GM11168 (cell line): Measurements from ENCODE around the gene RPLP2.

Experiments used
- in situ Hi-C: fragments of 300-500 bp; cut with MboI; formaldehyde crosslinking; loops from one replicate; pipeline ENCODE4 v1.12.0; 2022; ENCODE audit warnings: low sequenced_read_pairs; ENCODE audit not compliant: unreplicated experiment

RPLP2 gene

DNA sequence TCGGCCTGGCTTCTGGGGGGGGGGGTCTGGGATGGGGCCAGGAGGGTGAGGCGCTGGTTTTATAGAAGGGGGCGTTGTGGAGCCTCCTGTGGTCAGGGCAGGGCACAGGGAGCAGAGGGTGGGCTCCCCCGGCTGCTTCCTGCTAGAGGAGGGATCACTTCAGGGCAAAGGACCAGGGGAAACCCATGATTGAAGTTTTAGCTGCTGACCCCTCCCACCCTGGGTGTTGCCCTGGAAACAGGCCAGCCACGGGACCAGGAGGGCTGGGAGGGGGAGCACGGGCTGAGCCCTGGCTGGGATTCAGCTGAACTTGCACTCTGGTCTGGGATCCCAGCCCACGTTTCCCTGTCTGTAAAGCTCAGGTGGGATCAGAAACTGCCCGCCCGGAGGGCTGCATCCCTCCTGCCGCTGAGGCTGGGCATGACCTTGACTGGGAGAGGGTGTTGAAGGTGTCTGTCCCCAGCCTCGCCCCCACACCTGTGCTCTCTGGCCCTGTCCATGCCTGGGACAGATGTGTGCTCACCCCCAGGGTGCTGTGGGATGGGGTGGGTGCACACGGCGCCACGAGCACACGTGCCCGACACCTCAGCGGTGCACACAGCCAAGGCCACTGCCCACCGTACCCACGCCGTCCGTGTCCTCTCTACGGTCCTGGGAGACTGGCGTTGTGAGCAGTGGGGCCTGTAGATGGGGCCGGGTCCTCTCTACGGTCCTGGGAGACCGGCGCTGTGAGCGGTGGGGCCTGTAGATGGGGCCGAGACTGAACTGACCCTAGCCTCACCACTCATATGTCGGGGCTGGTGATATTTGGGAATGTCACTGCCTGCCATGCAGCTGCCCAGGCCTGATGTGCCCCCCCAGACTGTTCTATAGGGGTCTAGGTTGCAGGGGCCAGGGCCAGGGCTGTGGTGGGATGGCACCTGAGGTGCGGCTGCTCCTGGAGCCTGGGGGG lies 35.2 kb downstream of the RPLP2 start:
- in situ Hi-C loops, result loop anchor here (10.0 kb wide), 1 partner anchor 210 kb away; no protein-coding TSS in a partner anchor

DNA sequence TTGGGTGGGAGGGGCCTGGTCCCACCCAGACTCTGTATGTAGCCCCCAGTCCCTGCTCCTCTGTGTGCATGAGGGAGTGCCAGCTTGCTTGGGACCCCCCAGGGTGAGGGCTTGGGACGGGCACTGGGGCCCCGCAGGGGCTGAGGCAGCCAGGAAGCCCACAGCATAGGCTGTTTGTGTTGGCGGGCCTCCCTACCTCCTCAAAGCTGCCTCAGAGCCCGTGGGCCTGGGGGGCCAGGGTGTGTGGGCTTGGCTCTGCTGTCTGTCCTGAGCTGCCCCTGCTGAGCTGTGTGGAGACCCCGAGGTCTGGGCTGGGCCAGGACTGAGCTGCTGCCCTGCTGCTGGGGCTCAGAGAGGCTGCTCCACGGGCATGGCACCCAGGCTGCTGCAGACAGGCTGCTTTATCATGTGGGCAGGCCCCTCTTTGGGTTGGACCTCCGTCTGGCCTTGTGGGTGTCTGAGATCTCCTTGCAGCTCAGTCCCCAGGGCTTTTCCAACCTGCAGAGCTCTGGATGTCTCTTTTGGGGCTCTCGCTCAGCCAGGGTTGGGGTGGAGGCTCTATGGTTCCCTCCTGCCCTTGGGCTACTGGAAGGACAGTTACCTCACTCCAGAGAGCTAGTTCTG lies 36.2 kb downstream of the RPLP2 start:
- in situ Hi-C loops, result loop anchor here (10.0 kb wide), 1 partner anchor 209 kb away; no protein-coding TSS in a partner anchor

DNA sequence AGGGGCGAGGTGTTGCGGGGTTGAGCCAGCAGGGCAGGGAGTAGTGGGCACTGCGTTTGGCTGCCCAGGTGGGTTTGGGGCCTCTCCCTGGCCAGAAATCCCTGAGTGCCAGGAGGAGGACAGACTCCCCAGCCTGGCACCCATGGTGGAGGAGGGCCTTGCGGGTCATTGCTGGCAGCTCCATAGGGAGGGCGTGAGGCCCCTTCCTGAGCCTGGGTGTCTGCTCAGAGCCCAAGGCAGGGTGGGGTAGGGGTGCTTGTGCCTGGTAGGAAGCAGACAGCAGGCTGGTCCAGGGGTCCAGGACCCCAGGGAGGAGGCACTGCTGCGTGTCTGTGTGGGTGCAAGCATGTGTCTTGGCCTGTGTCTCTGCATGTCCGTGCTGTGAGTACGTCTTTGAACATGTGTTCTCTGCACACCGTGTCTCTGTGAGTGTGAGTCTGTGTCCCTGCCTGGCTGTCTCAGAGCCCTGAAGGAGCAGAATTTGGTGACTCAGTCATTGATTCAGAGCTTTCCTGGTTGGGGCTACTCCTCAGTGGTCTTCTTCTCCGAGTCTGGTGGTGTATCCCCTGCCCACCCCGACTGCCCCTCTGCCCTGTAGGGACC lies 36.8 kb downstream of the RPLP2 start:
- in situ Hi-C loops, result loop anchor here (10.0 kb wide), 1 partner anchor 208 kb away; no protein-coding TSS in a partner anchor

DNA sequence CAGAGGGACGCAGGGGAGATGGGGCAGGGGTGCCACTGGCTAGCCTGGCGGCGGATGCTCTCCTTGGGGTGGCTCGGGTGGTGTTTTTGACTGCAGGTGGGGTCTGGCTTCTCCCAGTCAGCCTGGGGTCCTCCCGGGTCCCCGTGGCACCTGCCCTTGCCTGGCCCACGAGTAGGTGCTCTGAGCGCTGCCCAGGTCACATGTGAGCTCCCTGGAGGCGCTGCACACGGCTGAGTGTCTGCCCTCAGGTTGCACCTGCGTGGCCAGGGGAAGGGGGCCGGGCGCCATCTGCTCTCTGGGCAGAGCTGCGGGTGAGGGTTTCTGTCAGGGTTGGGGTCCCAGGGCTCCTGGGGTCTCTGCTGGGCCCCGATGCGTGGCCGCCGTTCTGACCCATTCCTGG lies 38.1 kb downstream of the RPLP2 start:
- in situ Hi-C loops, result loop anchor here (10.0 kb wide), 1 partner anchor 207 kb away; no protein-coding TSS in a partner anchor

DNA sequence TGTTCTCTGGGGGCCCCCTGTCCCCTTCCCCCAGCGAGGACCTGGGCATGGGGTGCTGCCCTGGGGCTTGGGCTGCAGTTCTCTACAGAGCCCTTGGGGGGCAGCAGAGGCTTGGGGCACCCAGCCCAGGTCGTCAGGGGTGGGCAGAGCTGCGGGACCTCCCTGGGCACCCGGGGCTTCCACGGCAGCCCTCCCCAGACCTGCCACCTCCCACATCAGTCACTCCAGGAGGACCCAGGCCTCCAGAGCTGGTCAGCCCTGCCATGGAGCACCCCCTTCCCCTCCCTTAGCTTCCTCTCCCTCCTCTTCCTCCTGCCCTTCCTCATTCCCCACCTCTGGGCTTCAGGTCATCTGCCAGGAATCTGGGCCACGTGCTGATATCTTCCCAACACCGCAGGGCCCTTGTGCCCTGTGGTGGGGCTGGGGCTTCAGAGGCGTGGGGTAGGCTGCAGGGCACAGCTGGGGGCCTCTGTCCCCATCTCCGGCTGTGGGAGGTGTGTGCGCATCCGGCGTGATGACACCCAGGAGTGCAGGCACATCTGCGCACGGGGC lies 38.7 kb downstream of the RPLP2 start:
- in situ Hi-C loops, result loop anchor here (10.0 kb wide), 1 partner anchor 206 kb away; no protein-coding TSS in a partner anchor

DNA sequence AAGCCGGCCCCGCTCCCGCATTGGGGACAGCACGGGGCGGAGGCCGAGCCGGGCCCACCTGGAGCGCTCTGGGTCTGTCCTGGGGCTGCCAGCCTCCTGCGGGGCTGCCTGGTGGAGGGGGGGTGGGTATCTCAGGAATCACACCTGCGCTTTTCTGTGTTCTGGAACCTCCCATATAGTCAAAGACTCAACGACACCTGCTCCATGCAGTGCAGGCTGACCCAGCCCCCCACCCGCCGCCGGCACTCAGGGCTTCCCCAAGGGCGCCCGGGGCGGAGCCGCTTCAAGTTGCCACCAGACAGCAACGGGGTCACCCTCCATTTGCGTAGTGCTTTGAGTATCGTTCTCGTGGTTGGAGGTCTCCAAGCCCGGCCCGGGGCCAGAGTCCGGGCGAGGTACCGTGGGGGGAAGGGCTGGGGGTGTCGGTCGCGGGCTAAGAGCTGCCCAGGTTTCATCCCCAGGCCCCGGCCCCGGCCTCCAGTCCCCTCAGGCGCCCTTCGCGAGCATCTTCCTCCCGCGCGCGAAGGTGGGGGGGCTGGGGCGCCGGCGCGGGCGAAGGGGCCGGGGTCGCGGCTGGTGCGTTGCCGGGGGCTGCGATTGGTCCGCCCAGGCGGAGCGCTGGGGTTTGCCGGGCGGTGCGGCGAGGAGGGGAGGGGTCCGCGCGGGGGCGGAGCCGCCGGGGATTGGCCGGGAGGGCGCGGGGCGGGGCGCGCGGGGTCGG lies 39.5 kb downstream of the RPLP2 start:
- in situ Hi-C loops, result loop anchor here (10.0 kb wide), 1 partner anchor 206 kb away; no protein-coding TSS in a partner anchor

DNA sequence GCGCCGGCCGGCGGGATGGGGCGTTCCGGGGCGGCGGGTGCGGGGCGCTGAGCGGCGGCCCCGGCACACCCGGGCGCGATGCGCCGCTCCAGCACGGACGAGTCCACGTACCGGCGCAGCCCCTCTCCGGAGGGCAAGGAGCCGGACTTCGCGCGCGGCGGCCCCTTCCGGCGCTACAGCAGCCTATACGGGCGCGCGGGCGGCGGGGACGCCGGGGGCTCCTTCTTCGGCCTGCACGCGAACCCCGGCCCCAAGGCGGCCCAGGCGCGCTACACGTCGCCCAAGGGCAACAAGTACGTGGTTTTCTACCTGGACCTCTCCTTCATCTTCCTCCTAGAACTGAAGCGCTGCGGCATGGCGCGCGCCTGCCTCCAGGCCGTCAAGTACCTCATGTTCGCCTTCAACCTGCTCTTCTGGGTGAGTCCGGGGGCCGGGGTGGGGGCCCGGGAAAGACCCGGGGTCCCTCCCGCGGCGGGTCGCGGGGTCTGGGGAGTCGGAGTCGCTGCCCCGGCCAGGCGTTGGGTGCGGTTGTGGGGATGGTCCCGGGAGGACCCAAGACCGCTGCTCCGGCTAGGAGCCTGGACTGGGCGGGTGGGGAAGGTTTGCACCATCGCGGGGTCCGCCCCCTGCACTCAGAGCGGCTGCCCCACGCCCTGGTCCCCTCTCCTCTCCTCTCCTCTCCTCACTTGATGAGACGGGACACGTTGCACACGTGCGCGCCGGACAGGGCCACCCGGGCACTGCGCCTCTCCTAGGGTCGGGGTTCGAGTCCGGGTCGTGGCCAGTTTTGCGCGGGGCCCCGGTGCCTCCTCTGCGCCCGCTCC lies 40.4 kb downstream of the RPLP2 start:
- in situ Hi-C loops, result loop anchor here (10.0 kb wide), 1 partner anchor 205 kb away; no protein-coding TSS in a partner anchor

DNA sequence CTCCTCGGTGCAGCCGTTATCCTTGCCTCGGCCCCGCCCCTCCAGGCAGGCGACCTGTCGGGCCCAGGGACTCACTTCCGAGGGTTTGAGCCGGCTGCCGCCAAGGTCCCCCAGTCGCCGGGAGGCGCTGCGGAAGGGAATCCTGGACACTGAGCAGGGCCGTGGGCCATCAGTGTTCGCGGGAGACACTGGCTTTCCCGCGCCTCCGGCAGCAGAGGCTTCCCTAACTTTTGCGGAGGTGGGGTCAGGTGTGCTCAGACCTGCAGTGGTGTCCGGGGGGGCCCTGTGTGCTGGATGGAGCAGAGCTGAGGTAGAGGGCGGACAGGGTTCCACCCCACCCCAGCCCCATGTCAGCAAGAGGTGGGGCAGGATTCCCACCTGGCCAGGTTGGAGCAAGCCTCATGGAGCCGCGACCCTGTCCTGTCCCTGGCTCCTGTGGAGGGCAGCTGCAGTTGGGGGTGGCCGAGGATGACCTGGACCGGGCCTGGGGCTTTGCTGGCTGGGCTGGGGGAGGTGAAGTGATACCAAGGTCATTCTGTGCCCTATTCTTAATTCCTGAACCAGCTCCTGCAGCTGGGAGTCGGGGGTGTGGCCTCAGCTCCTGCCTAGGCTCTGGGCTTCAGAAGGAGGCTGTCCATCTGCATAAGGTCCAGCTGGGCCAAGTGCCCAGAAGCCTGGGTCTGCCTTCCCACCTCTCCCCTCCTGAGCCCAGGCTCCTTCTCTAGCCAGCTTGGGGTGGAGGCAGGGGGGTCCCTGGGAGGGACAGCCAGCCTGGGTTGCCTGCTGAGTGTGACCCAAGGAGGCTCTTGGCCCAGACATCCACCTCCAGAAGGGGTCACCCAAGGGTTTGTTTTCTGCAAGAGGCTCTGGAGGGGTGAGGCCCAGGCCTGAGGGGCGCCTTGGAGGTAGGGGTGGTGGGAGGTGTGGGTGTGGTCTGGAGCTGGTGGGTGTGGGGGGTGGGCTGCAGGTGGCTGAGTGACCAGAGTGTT lies 41.3 kb downstream of the RPLP2 start:
- in situ Hi-C loops, result no loop called here

DNA sequence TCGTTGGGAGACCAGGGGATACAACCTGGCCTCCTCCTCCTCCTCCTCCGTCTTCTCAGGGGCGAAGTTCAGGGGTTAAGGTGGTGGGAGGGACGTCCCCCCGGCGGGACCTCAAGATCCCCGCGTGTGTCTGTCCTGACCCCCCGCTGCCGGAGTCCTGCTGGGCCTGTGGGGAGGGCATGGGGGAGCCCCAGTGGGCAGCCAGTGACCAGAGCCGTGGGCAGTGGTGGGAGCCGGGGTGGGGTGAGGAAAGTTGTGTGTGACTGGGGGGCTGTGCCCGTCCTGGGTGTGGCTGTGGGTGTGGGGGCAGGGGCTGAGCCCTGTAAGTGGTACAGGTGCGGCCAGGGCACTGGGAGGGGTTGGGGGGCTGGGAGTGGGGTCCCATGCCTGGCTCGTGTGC lies 43.0 kb downstream of the RPLP2 start:
- in situ Hi-C loops, result no loop called here

DNA sequence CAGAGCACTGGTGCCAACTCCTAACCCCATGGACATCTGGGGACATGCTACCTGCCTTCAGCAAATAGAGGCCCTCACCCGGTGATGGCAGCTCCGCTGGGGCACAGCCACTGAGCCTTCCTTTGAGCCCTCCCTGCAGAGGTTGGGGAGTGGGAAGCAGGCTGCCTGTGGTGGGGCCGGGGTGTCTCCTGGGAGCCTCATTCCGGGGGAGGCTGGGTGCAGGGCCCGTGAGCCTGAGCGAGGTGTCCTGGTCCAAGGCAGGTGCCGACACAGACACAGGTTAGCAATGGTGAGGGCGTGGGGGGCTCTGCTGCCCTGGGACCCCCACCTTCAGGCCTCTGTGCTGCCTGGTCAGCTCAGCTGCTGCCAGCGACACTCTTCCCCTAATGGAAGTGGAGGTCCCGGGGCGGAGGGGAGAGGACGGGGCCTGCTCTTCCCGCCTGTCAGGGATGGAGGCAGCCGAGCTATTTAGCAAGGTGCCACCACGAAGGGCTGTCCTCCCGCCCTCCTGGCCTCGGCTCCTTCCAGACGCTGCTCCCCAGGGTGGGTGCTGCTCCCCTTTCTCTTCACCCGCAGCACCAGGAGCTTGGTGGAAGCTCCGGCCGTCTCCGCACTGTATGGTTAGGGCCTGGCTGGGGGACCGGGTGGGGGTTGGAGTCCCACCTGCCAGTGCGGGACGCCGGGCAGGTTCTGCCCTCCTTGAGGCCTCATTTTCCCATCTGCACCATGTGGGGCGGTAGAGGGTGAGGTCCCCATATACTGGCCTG lies 44.1 kb downstream of the RPLP2 start:
- in situ Hi-C loops, result no loop called here

DNA sequence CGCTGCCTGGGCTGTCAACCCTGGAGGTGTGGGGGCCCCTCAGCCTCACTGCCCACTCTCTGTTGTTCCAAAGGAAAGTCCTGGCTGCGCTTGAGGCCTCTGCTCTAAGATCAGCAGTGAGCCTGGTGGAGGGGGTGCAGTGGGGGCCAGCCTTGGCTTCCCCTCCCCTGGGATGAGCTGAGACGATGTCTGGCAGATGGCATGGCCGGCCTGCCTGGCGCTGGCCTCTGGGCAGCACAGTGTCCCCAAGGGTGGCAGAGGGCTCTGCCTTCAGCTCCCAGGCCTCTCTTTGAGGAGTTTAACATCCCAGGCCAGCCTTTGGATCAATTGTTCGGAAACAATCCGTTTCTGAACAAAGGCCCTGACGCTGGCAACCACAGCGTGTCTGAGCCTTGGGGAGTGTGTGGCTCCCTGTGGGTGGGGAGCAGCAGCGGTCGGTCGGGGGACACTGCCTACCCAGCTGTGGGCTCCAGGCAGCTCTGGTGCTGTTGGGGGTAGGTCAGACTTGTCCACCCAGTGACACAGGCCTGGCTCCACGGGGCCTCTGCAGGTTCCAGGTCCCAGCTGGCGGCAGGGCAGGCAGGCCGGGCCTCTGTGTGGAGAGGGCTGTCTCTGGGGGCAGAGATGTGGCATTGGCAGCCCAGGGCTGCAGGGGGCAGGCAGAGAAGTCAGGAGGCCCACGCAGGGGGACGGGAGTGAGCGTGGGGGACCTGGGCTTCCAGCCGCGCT lies 45.0 kb downstream of the RPLP2 start:
- in situ Hi-C loops, result no loop called here

DNA sequence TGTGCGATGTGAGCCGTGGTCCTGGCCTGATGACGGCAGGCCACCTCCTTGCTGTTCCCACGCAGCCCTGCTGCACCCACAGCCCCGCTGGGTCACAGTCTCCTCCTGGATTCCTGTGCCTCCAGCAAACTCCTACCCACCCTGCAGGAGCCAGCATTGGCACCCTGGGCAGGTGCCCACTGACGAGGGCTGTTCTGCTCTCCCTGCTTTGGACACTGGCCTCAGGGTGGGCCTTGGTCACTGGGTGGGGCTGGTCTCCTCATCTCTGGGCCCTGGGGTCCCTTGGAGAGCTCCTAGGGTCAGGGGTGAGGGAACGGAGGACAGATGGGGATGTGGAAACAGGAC lies 45.5 kb downstream of the RPLP2 start:
- in situ Hi-C loops, result no loop called here

DNA sequence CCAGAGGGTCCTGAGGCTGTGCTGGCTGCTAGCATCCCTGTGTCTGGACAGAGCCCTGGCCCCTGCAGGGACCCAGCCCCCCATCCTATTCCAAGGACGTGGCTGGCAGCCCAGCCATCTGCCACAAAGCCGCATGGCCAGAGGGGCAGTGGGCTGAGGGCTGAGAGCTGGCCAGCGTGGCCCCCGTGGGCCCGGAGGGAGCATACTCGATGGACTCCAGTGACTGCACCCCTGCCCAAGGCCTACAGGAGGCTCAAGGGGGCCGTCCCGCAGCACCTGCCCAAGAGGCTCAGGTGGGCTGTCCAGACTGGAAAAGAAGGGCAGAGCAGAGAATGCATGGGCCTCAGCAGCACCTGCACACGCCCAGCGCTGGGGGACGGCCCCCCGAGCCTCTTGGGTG lies 46.0 kb downstream of the RPLP2 start:
- in situ Hi-C loops, result no loop called here

DNA sequence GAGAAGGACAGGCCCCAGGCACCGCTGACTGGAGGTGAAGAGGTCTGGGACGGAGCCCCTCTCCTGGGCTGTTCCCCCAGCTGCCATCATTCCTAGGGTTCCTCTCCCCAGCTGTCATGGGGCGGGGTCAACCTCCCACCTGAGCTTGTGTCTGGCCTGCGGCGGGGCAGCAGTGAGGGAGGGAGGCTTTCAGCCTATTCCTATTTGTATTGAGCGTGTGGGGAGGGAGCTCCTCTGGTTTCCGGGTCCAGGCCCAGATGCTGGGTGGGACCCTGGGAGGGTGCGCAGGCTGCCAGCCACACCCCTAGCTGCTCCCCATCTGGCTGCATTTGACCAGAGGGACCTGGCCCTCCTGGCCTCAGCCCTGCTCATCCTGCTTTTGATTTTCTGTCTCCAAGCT lies 46.6 kb downstream of the RPLP2 start:
- in situ Hi-C loops, result no loop called here

DNA sequence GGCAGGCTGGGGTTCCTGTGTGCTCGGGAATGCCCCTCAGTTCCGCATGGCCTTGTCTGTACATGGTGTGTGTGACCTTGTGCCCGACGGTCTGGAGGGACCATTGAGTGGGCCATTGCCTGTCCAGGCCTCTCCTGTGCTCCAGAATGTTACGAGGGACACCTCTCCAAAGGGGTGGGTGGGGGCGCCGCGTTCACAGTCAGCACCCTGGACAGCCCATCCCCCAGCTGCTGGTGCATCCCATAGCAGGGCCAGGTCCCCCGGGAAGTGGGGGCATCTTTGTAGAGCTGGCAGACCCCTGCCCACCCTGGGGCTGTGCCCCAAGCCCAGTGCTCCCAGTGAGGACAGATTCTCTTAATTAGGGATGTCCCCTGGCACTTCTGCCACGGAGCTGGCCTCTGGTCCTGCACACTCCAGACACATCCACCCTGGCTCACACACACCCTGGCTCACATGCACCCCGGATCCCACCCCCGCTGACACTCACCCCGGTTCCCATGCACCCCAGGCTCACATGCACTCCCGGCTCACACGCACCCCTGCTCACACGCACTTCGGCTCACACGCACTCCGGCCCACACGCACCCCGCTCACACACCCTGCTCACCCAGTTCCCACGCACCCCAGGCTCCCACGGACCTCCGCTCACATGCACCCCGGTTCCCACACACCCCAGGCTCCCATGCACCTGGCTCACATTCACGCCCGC lies 48.4 kb downstream of the RPLP2 start:
- in situ Hi-C loops, result no loop called here

DNA sequence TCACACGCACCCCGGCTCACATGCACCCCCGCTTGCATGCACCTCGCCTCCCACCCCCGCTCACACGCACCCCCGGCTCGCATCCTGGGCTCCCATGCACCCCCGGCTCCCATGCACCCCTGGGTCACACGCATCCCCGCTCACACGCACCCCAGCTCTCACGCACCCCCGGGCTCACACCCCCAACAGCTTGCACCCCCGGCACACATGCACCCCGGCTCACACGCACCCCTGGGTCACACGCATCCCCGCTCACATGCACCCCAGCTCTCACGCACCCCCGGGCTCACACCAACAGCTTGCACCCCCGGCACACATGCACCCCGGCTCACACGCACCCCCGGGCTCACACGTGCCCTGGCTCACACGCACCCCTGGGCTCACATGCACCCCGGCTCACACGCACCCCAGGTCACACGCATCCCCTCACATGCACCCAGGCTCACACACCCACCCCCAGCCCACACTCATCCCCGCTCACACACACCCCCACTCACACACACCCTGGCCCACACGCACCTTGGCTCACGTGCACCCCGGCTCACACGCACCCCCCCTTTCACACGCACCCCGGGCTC lies 49.1 kb downstream of the RPLP2 start:
- in situ Hi-C loops, result no loop called here
